Lower leg skin (tissue), 3 donors: ENCODE data around the gene PPARGC1A.

Source experiments
- CTCF ChIP-seq, 3 donors: fragments of 450-650 bp; IDR thresholded peaks; one replicate each; pipeline ENCODE4 v1.5.1; 2016; ENCODE audit warnings: antibody characterized with exemption in 3 of 3, mild to moderate bottlenecking in 3 of 3, moderate library complexity in 2 of 3
- POLR2A ChIP-seq, 2 donors: fragments of 450-650 bp; IDR thresholded peaks; one replicate each; pipeline ENCODE4 v1.6.1; 2016 to 2017; ENCODE audit warnings: antibody characterized with exemption in 2 of 2, mild to moderate bottlenecking in 1 of 2, moderate library complexity in 1 of 2

- no peak for TF ChIP-seq CTCF (IDR thresholded peaks at IDR 0.05)
- no peak for TF ChIP-seq POLR2A (IDR thresholded peaks at IDR 0.05)
Observed at GRCh38 chr4:23874536-23874901, 15.3 kb downstream of the PPARGC1A start.
